DOHH2 (cell line): Measurements from ENCODE around the gene SMOC2.

Experiments used
- EZH2phosphoT487 ChIP-seq: fragments of 200-600 bp; sonication (generic); IDR thresholded peaks from 2 replicates; pipeline ENCODE4 v1.6.1; 2017; ENCODE audit warnings: borderline replicate concordance, mild to moderate bottlenecking, antibody characterized with exemption, low read length, moderate library complexity, mixed read lengths
- TF ChIP-seq, protein P1 (sequence below): fragments of 200-600 bp; sonication (generic); IDR thresholded peaks from one replicate; pipeline ENCODE4 v1.5.1; 2014; ENCODE audit warnings: antibody characterized with exemption, mild to moderate bottlenecking, low read depth, low read length; ENCODE audit not compliant: poor library complexity, severe bottlenecking

DNA sequence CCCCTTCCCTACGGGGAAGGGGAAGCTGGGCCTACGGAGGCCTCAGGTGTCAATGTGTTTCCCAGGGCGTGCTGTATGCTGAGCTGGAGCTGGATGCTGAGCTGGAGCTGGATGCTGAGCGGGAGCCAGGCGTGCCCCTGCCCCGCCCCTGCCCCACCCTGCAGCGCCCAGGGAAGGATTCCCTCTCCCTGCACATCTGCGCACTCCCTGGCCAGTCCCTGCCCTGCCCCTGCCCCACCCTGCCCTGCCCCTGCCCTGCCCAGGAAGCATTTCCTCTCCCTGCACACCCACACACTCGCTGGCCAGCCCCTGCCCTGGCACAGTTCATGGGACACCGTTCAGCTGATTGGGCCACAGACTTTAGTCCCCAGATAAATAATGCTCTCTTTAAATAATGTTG, 196.8 kb downstream of the SMOC2 start:
- TF ChIP-seq, protein P1, sequence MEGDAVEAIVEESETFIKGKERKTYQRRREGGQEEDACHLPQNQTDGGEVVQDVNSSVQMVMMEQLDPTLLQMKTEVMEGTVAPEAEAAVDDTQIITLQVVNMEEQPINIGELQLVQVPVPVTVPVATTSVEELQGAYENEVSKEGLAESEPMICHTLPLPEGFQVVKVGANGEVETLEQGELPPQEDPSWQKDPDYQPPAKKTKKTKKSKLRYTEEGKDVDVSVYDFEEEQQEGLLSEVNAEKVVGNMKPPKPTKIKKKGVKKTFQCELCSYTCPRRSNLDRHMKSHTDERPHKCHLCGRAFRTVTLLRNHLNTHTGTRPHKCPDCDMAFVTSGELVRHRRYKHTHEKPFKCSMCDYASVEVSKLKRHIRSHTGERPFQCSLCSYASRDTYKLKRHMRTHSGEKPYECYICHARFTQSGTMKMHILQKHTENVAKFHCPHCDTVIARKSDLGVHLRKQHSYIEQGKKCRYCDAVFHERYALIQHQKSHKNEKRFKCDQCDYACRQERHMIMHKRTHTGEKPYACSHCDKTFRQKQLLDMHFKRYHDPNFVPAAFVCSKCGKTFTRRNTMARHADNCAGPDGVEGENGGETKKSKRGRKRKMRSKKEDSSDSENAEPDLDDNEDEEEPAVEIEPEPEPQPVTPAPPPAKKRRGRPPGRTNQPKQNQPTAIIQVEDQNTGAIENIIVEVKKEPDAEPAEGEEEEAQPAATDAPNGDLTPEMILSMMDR = no peak
- TF ChIP-seq EZH2phosphoT487 = no peak
